ENCODE measurements around the gene PAQR5. TPM values are rescaled to one million over a fixed set of nuclear protein-coding genes. Genes with fewer than 3 reads are reported as not detected.

PAQR5 gene
- total RNA-seq, 1 donor from 2014 or later = 0.53 TPM

GRCh38 chr15:69388260-69388705 is 89.6 kb downstream of the PAQR5 start:
- no peak for TF ChIP-seq CTCF (IDR thresholded peaks at IDR 0.05; ENCODE audit: insufficient read depth, low read length, severe bottlenecking)
- H3K36me3 ChIP-seq (ENCODE audit: control insufficient read depth, insufficient read depth, low read length) = no peaks in the 10 kb centered on the region
- no peaks in the 10 kb centered on the region for H3K27me3 ChIP-seq (ENCODE audit: control insufficient read depth, insufficient read depth, low read length)
- peak; percentile 33 for DNase-seq (ENCODE audit: low read depth)
- no peak overlapping the region for H3K4me3 ChIP-seq (ENCODE audit: low read depth, low read length)
- FAIRE-seq = peak; percentile 72

- Histone ChIP-seq H3K4me3 (ENCODE audit: low read depth, low read length) (no peak overlapping the region), H3K36me3 (ENCODE audit: control insufficient read depth, insufficient read depth, low read length) (no peaks in the 10 kb centered on the region), H3K27me3 (ENCODE audit: control insufficient read depth, insufficient read depth, low read length) (no peaks in the 10 kb centered on the region)
- no peak for DNase-seq (ENCODE audit: low read depth)
- TF ChIP-seq CTCF (IDR thresholded peaks at IDR 0.05; ENCODE audit: insufficient read depth, low read length, severe bottlenecking) = no peak
- FAIRE-seq = no peak
Measured at GRCh38 chr15:69389426-69389825, 90.7 kb downstream of the PAQR5 start.

GRCh38 chr15:69390575-69390974 is 91.9 kb downstream of the PAQR5 start:
- no peak for TF ChIP-seq CTCF (IDR thresholded peaks at IDR 0.05; ENCODE audit: insufficient read depth, low read length, severe bottlenecking)
- H3K36me3 ChIP-seq (ENCODE audit: control insufficient read depth, insufficient read depth, low read length) = no peaks in the 10 kb centered on the region
- peak; percentile 86 for DNase-seq (ENCODE audit: low read depth)
- H3K27me3 ChIP-seq (ENCODE audit: control insufficient read depth, insufficient read depth, low read length) = no peaks in the 10 kb centered on the region
- FAIRE-seq = no peak
- no peak overlapping the region for H3K4me3 ChIP-seq (ENCODE audit: low read depth, low read length)

- TF ChIP-seq CTCF (IDR thresholded peaks at IDR 0.05; ENCODE audit: insufficient read depth, low read length, severe bottlenecking) = no peak
- FAIRE-seq (no peak), DNase-seq (ENCODE audit: low read depth) (peak; percentile 61)
- Histone ChIP-seq H3K4me3 (ENCODE audit: low read depth, low read length) (no peak overlapping the region), H3K36me3 (ENCODE audit: control insufficient read depth, insufficient read depth, low read length) (no peaks in the 10 kb centered on the region), H3K27me3 (ENCODE audit: control insufficient read depth, insufficient read depth, low read length) (no peaks in the 10 kb centered on the region)
Measured at GRCh38 chr15:69391046-69391757, 92.5 kb downstream of the PAQR5 start.

- no peak for FAIRE-seq
Measured at GRCh38 chr15:69392352-69392751, 93.6 kb downstream of the PAQR5 start.

More at GRCh38 chr15:69392352-69392751, 93.6 kb downstream of the PAQR5 start:
- no peaks in the 10 kb centered on the region for H3K27me3 ChIP-seq (ENCODE audit: control insufficient read depth, insufficient read depth, low read length)
- no peaks in the 10 kb centered on the region for H3K36me3 ChIP-seq (ENCODE audit: control insufficient read depth, insufficient read depth, low read length)
- no peak overlapping the region for H3K4me3 ChIP-seq (ENCODE audit: low read depth, low read length)
- no peak for TF ChIP-seq CTCF (IDR thresholded peaks at IDR 0.05; ENCODE audit: insufficient read depth, low read length, severe bottlenecking)
- no peak for DNase-seq (ENCODE audit: low read depth)

Measured in bronchial epithelial cell (primary cell).